Retinal pigment epithelial cell (primary cell): ENCODE measurements around the gene CDH20.
A peak's percentile ranks its signal among the peaks of the same experiment; 100 is the strongest.

Experiments used
- DNase-seq: peaks from one replicate; pipeline ENCODE4 v3.0.0-alpha.2; 2010; ENCODE audit warnings: low read depth
- H3K4me3 ChIP-seq: 2 replicates; pipeline ENCODE4 v1.5.1; 2011; ENCODE audit warnings: mild to moderate bottlenecking, low read length, control low read depth, moderate library complexity
- CTCF ChIP-seq: conservative IDR thresholded peaks from 2 replicates; pipeline ENCODE4 v1.5.1; 2011; ENCODE audit warnings: low read depth, low read length, control low read depth, inconsistent platforms

CDH20 gene

GRCh38 chr18:61333746-61334490 is 688 bp downstream of the CDH20 start:
- peak; percentile 14 for TF ChIP-seq CTCF
- peak overlapping the region; percentile 52 for H3K4me3 ChIP-seq
- DNase-seq, result no peak

DNA sequence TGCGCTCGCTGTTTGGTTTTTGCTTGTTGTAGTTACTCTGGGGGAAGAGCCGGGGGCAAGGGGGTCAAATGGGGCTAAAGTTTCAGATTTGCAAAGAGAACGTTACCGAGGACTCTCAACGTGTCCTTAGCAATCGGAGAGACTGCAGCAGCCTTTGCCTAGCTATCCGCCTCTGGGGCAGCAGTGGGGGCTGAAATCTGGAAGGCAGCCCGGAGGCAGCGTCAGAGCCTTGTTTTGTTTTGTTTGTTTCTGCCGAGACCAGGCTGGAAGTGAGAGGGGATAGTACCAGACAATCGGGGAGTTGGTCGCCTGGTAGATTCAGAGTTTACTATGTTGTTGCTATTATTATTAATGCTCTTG is 1.2 kb downstream of the CDH20 start:
- peak overlapping the region; percentile 52 for H3K4me3 ChIP-seq
- DNase-seq, result no peak
- TF ChIP-seq CTCF, result no peak

DNA sequence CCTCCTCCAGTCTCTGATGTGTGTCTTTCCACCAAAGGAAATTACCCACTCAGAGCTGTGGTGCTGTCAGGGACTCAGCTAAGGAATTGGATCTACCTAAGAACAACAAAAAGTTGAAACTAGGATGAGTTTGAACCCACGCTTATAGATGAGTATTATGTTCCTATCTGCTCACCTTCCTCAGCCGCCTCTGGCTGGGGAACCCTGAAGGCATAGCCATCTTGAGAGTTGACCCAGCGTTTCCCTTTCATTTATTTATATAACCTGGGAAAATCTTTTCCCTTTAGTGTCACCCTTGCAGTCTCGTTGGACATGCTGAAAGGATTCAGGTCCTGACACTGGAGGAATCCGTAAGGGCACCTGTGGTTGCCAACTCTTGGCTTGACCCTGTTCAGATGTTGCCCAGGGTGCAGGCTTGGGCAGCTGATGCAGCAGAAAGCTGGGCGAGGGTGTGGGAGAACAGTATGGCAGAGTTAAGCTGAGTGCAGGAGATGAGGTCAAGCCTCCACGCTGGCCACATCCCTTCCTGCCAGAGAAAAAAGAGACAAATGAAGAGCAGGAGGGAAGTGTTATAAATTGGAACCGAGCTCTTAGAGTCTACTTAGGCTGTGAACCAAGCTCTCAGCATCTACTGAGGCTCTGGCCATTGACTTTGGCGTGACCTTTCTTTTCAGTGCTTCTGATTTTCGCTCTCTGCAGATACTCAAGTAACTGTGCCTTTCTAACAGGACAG is 1.9 kb downstream of the CDH20 start:
- no peak for DNase-seq
- TF ChIP-seq CTCF, result no peak
- peak overlapping the region; percentile 52 for H3K4me3 ChIP-seq

- no peak overlapping the region for H3K4me3 ChIP-seq
- TF ChIP-seq CTCF, result no peak
- DNase-seq, result no peak
Measured at GRCh38 chr18:61335684-61336555, 2.7 kb downstream of the CDH20 start.

GRCh38 chr18:61336766-61337165 is 3.5 kb downstream of the CDH20 start:
- no peak for DNase-seq
- H3K4me3 ChIP-seq, result no peak overlapping the region
- no peak for TF ChIP-seq CTCF

DNA sequence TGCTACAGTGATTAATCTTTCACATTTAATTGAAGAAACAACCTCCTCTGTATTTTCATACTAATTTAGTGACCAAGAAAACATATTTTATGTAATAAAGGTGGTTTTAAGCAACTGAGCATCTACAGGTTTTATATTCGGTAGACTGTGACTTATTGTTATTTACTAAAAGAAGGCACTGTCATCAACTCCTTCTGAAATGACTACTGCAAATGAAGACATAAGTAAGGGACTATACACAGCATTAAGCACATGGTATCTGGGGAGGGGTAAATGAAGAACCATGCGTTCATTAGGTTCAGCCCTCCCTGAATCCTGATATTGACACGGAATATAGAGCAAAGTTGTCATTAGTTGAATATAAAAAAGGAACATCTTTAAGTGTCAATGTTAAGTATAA is 4.3 kb downstream of the CDH20 start:
- no peak for TF ChIP-seq CTCF
- no peak overlapping the region for H3K4me3 ChIP-seq
- DNase-seq, result no peak
